ENCODE results near the gene PSKH1.
A peak's percentile ranks its signal among the peaks of the same experiment; 100 is the strongest.

The PSKH1 gene

GRCh38 chr16:67877064-67877463, 16.0 kb upstream of the PSKH1 start:
- peaks cover 25% of the 10 kb centered on the region for H3K4me1 Mint-ChIP-seq
- peaks cover 13% of the 10 kb centered on the region for H3K36me3 Mint-ChIP-seq (ENCODE audit: low read depth)
- H3K4me3 Mint-ChIP-seq = no peak overlapping the region
- no peak overlapping the region for H3K27ac Mint-ChIP-seq
- no peaks in the 10 kb centered on the region for H3K9me3 Mint-ChIP-seq
- ATAC-seq = no peak
- H3K27me3 Mint-ChIP-seq = no peaks in the 10 kb centered on the region
- no peak for DNase-seq

GRCh38 chr16:67878232-67878631, 14.8 kb upstream of the PSKH1 start:
- Mint-ChIP-seq H3K27ac (no peak overlapping the region), H3K27me3 (no peaks in the 10 kb centered on the region), H3K4me1 (peaks cover 20% of the 10 kb centered on the region), H3K9me3 (no peaks in the 10 kb centered on the region), H3K36me3 (ENCODE audit: low read depth) (peaks cover 15% of the 10 kb centered on the region), H3K4me3 (no peak overlapping the region)
- ATAC-seq (no peak), DNase-seq (no peak)

- Mint-ChIP-seq H3K4me1 (peaks cover 17% of the 10 kb centered on the region), H3K27me3 (no peaks in the 10 kb centered on the region), H3K27ac (no peak overlapping the region), H3K36me3 (ENCODE audit: low read depth) (peaks cover 15% of the 10 kb centered on the region), H3K9me3 (no peaks in the 10 kb centered on the region), H3K4me3 (no peak overlapping the region)
- DNase-seq (no peak), ATAC-seq (no peak)
Observed at GRCh38 chr16:67878846-67879245, 14.2 kb upstream of the PSKH1 start.

- H3K4me1 Mint-ChIP-seq = peaks cover 11% of the 10 kb centered on the region
- H3K36me3 Mint-ChIP-seq (ENCODE audit: low read depth) = peaks cover 17% of the 10 kb centered on the region
- no peaks in the 10 kb centered on the region for H3K9me3 Mint-ChIP-seq
- no peak for ATAC-seq
- H3K27ac Mint-ChIP-seq = no peak overlapping the region
- no peaks in the 10 kb centered on the region for H3K27me3 Mint-ChIP-seq
- H3K4me3 Mint-ChIP-seq = no peak overlapping the region
- no peak for DNase-seq
Observed at GRCh38 chr16:67879462-67879861, 13.6 kb upstream of the PSKH1 start.

GRCh38 chr16:67879936-67880335, 13.1 kb upstream of the PSKH1 start:
- H3K4me3 Mint-ChIP-seq = no peak overlapping the region
- DNase-seq (no peak), ATAC-seq (no peak)
- H3K9me3 Mint-ChIP-seq = no peaks in the 10 kb centered on the region
- no peak overlapping the region for H3K27ac Mint-ChIP-seq
- H3K36me3 Mint-ChIP-seq (ENCODE audit: low read depth) = peaks cover 18% of the 10 kb centered on the region
- peaks cover 7% of the 10 kb centered on the region for H3K4me1 Mint-ChIP-seq
- H3K27me3 Mint-ChIP-seq = no peaks in the 10 kb centered on the region

- Mint-ChIP-seq H3K4me3 (no peak overlapping the region), H3K36me3 (ENCODE audit: low read depth) (peaks cover 18% of the 10 kb centered on the region), H3K4me1 (peaks cover under 1% of the 10 kb centered on the region), H3K27me3 (no peaks in the 10 kb centered on the region), H3K27ac (no peak overlapping the region), H3K9me3 (no peaks in the 10 kb centered on the region)
- DNase-seq (no peak), ATAC-seq (no peak)
Observed at GRCh38 chr16:67880584-67880983, 12.5 kb upstream of the PSKH1 start.

GRCh38 chr16:67881621-67882161, 11.4 kb upstream of the PSKH1 start:
- no peak for DNase-seq
- H3K36me3 Mint-ChIP-seq (ENCODE audit: low read depth) = peaks cover 18% of the 10 kb centered on the region
- H3K9me3 Mint-ChIP-seq = no peaks in the 10 kb centered on the region
- no peak overlapping the region for H3K27ac Mint-ChIP-seq
- no peak for ATAC-seq
- H3K27me3 Mint-ChIP-seq = no peaks in the 10 kb centered on the region
- H3K4me3 Mint-ChIP-seq = no peak overlapping the region
- no peaks in the 10 kb centered on the region for H3K4me1 Mint-ChIP-seq

- DNase-seq = no peak
- H3K27me3 Mint-ChIP-seq = no peaks in the 10 kb centered on the region
Observed at GRCh38 chr16:67882374-67883145, 10.5 kb upstream of the PSKH1 start.

GRCh38 chr16:67883146-67883871, 9.7 kb upstream of the PSKH1 start:
- Mint-ChIP-seq H3K4me1 (no peaks in the 10 kb centered on the region), H3K9me3 (no peaks in the 10 kb centered on the region), H3K27ac (no peak overlapping the region), H3K36me3 (ENCODE audit: low read depth) (peaks cover 7% of the 10 kb centered on the region), H3K27me3 (no peaks in the 10 kb centered on the region), H3K4me3 (no peak overlapping the region)
- DNase-seq (no peak), ATAC-seq (no peak)

More at GRCh38 chr16:67882374-67883145, 10.5 kb upstream of the PSKH1 start:
- no peaks in the 10 kb centered on the region for H3K4me1 Mint-ChIP-seq
- ATAC-seq = no peak
- H3K36me3 Mint-ChIP-seq (ENCODE audit: low read depth) = peaks cover 13% of the 10 kb centered on the region
- H3K4me3 Mint-ChIP-seq = no peak overlapping the region
- no peak overlapping the region for H3K27ac Mint-ChIP-seq
- no peaks in the 10 kb centered on the region for H3K9me3 Mint-ChIP-seq

GRCh38 chr16:67883872-67884261, 9.2 kb upstream of the PSKH1 start:
- ATAC-seq = peak; percentile 67
- Mint-ChIP-seq H3K4me3 (no peak overlapping the region), H3K9me3 (no peaks in the 10 kb centered on the region), H3K4me1 (no peaks in the 10 kb centered on the region), H3K36me3 (ENCODE audit: low read depth) (peaks cover 6% of the 10 kb centered on the region), H3K27ac (no peak overlapping the region), H3K27me3 (no peaks in the 10 kb centered on the region)
- peak; percentile 81 for DNase-seq

- DNase-seq (no peak), ATAC-seq (no peak)
- Mint-ChIP-seq H3K27me3 (no peaks in the 10 kb centered on the region), H3K36me3 (ENCODE audit: low read depth) (peaks cover 5% of the 10 kb centered on the region), H3K4me3 (no peak within 1 kb of the TSS), H3K4me1 (no peaks in the 10 kb centered on the region), H3K27ac (peak within 1 kb of the TSS; percentile 64), H3K9me3 (no peaks in the 10 kb centered on the region)
Observed at GRCh38 chr16:67884684-67885083, 8.4 kb upstream of the PSKH1 start, which contains the start of gene NRN1L. TSS of gene NRN1L (plus strand) at chr16:67884885. CDS start at chr16:67884904, 19 bp downstream.

- Mint-ChIP-seq H3K9me3 (no peaks in the 10 kb centered on the region), H3K27ac (peak overlapping the region; percentile 64), H3K27me3 (no peaks in the 10 kb centered on the region), H3K36me3 (ENCODE audit: low read depth) (peaks cover 5% of the 10 kb centered on the region), H3K4me3 (no peak overlapping the region), H3K4me1 (no peaks in the 10 kb centered on the region)
- DNase-seq (no peak), ATAC-seq (no peak)
Observed at GRCh38 chr16:67885545-67885944, 7.5 kb upstream of the PSKH1 start.

- no peaks in the 10 kb centered on the region for H3K4me1 Mint-ChIP-seq
- no peak for ATAC-seq
Observed at GRCh38 chr16:67885976-67886375, 7.1 kb upstream of the PSKH1 start.

GRCh38 chr16:67886387-67886786, 6.7 kb upstream of the PSKH1 start:
- ATAC-seq (no peak), DNase-seq (no peak)
- peaks cover 5% of the 10 kb centered on the region for H3K36me3 Mint-ChIP-seq (ENCODE audit: low read depth)
- no peak overlapping the region for H3K27ac Mint-ChIP-seq
- H3K27me3 Mint-ChIP-seq = no peaks in the 10 kb centered on the region
- no peaks in the 10 kb centered on the region for H3K4me1 Mint-ChIP-seq
- no peaks in the 10 kb centered on the region for H3K9me3 Mint-ChIP-seq
- no peak overlapping the region for H3K4me3 Mint-ChIP-seq

More at GRCh38 chr16:67885976-67886375, 7.1 kb upstream of the PSKH1 start:
- no peaks in the 10 kb centered on the region for H3K9me3 Mint-ChIP-seq
- no peak overlapping the region for H3K4me3 Mint-ChIP-seq
- H3K36me3 Mint-ChIP-seq (ENCODE audit: low read depth) = peaks cover 5% of the 10 kb centered on the region
- H3K27me3 Mint-ChIP-seq = no peaks in the 10 kb centered on the region
- DNase-seq = no peak
- peak overlapping the region; percentile 64 for H3K27ac Mint-ChIP-seq

- Mint-ChIP-seq H3K27ac (no peak overlapping the region), H3K4me3 (no peak overlapping the region), H3K27me3 (no peaks in the 10 kb centered on the region), H3K36me3 (ENCODE audit: low read depth) (peaks cover 3% of the 10 kb centered on the region), H3K4me1 (peaks cover 8% of the 10 kb centered on the region), H3K9me3 (no peaks in the 10 kb centered on the region)
- DNase-seq (no peak), ATAC-seq (no peak)
Observed at GRCh38 chr16:67888331-67888730, 4.7 kb upstream of the PSKH1 start.
